Hematopoietic multipotent progenitor cell treated with erythropoietin and hydrocortisone succinate and interleukin-3 and kit ligand, for 8 days (in vitro differentiated cells): ENCODE results near the gene IFNA2.
"Not testable (repeated sequence)": the region's sequence is repeated elsewhere in the genome, so short reads cannot be mapped to it uniquely, and the experiment has no call there.

ENCODE experiments used
- DNase-seq: peaks from one replicate; pipeline ENCODE4 v3.0.0-alpha.2; 2015

Gene IFNA2

DNA sequence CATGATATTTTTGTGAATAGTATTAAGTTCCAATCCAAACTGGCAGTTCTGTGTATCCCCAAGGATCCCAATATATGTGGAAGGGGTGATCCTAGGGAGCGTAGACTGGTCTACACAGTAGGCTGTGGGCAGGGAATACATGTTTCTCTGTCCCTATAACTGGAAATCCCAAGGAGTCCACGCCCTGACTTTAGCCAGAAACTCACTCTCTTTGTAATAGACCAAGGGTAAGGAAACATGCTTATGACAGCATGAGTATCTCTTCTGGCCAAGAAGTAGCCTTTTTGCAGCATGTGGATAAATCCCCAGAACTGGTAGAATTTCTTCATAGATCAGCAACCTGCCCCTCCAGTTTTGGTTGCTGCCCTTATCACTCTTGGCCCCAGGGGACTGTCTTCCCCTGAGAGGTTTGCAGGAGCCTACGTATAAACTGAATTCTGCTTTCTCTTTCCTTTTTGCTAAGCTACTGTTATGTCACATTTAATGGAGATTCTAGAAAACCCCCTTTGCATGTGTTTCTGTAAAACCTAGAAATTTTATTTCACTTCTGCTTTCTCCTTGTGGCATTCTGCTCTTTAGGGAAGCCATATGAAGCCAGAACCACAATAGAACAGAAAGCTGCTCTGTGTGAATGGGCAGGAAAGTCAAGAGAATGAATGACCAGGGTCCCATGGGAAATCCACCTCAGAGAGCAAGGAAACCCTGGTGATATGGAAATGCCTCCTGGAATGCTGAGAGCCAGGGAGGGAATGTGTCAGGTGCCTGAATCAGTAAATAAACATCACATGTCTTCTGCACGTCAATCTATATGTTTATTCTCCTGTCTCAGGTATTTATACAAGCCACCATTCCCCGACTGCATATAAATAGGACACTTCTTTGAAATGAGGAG lies 3.5 kb downstream of the IFNA2 start:
- no peak for DNase-seq

DNA sequence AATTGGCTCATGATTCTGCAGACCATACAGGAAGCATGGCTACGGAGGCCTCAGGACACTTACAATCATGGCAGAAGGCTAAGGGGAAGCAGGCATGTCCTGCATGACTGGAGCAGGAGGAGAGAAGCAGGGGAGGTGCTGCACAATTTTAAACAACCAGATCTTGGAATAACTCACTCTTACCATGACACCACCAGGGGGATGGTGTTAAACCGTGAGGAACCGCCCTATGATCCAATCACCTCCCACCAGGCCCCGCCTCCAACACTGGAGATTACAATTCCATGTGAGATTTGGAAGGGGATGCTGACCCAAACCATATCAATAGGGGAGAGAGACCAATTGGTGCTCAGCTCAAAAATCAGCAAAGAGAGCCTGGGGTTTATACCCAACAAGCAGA lies 13.7 kb downstream of the IFNA2 start:
- not testable (repeated sequence) for DNase-seq

DNA sequence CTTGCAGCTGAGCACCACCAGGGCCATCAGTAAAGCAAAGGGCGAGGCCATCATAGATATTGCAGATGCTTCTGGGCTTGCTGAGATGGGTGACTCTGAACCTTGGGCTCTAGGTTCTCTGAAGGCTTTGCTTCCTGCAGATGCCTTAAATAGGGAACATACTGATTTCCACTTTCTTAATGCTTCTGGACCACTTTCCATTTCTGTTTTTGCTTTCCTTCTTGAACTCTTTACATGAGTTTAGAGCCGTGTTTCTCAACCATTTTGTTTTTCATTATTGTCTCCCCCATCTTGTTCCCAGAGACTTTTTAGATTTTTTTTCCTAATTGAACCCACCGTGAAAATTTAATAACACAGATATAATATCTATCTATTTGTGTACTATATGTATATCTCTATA lies 17.2 kb downstream of the IFNA2 start, which contains the start of gene IFNA13:
IFNA13 (minus strand) TSS at position 101 of the 400 bp plus-strand sequence; CDS start at position 54, 47 bp downstream.
- no peak for DNase-seq

DNA sequence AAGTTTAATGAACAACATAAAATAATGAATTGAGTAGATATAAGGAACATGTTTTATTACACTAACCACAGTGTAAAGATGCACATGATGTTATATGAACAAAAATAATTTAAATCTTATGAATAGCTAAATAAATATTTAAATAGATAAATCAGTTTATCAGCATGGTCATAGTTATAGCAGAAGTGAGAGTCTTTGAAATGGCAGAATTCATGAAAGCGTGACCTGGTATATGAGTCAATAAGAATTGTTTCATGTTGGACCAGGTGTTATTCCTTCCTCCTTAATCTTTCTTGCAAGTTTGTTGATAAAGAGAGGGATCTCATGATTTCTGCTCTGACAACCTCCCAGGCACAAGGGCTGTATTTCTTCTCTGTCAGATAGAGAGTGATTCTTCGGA lies 18.0 kb downstream of the IFNA2 start:
- not testable (repeated sequence) for DNase-seq

DNA sequence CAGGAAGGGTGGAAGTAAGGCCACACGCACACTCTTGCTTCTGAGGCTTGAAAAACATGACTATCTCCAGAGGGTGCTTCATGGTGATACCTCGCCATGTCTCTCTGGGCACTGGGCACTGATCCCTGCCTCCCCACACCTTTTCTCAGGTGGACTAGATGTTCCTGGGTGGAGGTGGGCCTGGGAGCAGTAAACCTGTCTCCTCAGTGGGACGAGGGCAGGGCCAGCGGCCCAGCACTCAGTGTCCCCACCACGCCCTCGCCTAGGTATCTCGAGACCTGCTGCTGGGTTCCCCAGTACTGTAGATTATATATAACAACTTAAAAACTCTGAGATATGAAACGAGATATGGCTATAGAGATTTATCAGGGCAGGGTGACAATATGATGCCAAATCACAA lies 22.9 kb downstream of the IFNA2 start:
- no peak for DNase-seq

DNA sequence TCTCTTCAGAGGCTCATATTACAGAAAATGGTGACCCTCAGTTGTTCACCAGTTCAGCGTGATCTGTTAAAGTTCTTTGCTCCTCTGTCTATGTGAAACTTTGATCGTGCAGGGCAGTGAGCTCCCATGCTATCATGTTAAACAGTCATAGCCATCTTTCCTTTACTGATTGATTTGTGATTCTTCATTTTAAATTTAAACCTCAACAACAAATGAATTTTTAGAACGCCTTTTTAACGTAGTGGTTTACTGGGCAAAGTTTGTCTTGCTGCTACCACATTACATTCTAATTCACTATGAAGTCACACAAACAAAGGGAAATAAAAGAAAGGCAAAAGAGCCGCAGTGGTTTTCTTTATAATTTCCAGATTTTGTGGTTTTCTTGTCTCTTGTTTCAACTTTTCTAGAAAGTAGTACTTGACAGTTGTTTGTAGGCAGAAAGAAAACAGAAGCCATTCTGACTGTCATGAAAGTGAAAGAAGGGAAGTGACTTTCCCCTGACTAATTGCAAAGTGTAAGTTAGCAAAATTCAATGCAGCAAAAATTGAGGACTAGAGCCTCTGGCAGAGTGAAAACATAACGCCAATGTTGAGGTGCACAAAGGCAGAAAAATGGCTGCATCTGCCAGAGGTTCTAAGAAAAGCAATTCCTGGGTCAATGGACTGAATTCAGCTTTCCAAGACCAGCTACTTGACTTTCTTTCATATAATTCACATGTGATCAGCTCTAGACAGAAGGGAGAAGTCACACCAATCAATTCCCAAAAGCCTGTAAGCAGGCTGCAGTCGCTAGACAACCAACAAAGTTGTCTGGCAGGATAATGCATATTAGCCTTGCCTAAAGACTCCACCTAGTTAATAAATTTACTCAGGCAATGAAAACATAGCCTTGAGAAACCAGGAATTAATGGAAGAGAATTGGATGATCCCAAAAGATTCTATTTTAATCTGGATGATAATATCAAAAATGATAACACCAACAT lies 27.4 kb downstream of the IFNA2 start:
- DNase-seq = no peak

DNA sequence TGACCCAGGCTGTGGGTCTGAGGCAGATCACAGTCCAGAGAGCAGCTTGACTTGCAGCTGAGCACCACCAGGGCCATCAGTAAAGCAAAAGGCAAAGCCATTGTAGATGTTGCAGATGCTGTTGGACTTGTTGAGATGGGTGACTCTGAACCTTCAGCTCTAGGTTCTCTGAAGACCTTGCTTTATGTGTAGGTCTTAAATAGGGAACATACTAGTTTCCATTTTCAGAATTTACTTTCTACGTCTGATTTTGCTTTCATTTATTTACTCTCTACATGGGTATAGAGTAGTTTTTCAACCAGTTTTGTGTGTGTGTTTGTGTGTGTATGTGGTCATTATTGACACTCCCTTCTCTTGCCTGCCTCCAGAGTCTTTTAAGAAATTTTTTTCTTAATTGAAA lies 34.4 kb downstream of the IFNA2 start, which contains the start of gene IFNA6:
IFNA6 (minus strand) TSS at position 101 of the 400 bp plus-strand sequence; CDS start at position 101, 0 bp downstream.
- no peak for DNase-seq

DNA sequence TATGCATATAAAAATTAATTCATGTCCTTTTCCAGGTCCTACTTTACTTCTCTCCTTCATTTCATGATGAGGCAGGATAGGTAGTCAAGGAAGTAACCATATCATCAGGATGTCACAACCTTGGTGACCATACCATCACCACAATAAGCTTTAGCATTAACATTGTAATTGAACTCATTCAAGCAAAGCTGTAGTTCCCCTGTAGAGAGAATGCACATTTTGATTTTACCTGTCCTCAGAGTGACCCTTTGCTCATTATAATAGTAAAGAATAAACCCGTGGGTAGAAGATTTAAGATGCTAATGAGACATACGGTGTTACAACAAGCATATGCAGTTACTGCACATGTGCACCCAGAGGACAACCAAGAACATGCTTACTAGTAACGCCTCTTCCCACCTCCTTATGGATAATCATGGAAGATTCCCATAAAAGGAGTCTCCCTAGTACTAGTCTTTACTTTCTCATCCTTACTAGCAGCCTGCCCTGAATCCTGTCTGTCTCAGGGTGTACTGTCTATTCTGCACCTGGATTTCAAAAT lies 36.7 kb downstream of the IFNA2 start:
- no peak for DNase-seq

DNA sequence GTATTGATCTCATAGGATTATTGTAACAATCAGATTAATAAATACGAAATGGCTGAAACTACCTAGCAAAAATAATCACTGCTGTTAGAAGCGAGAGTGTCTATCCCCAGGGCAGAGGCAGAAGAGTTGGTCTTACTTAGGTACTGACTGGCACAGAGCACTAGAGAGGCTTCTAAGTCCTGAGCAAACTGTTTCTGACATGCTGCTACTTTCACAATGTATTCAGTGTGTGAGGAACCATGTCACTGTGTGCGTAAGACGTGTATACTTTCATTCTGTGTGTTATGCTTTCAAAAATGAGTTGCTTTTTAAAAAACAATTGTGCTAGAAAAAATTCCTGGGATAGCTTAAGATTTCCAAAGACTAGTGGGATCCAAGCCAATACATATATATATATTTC lies 44.5 kb downstream of the IFNA2 start:
- DNase-seq = no peak

DNA sequence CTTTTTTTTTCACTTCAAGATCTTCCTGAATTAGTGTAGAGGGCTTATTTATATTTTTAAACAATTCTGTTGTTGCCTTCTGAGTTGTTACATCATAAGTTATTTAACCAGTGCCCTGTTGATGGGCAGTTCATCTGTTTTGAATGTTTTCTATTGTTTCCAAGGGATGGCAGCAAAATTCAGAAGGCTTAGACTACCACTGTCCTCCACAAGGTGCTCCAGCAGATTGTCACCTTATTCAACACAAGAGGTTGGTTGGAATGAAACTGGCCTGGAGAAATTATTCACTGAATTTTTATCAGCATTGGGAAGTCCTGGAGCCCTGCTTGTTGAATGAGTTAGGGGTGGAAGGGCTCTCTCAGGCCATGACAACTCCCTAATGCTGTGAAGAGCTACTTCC lies 48.7 kb downstream of the IFNA2 start:
- peak; percentile 18 for DNase-seq

DNA sequence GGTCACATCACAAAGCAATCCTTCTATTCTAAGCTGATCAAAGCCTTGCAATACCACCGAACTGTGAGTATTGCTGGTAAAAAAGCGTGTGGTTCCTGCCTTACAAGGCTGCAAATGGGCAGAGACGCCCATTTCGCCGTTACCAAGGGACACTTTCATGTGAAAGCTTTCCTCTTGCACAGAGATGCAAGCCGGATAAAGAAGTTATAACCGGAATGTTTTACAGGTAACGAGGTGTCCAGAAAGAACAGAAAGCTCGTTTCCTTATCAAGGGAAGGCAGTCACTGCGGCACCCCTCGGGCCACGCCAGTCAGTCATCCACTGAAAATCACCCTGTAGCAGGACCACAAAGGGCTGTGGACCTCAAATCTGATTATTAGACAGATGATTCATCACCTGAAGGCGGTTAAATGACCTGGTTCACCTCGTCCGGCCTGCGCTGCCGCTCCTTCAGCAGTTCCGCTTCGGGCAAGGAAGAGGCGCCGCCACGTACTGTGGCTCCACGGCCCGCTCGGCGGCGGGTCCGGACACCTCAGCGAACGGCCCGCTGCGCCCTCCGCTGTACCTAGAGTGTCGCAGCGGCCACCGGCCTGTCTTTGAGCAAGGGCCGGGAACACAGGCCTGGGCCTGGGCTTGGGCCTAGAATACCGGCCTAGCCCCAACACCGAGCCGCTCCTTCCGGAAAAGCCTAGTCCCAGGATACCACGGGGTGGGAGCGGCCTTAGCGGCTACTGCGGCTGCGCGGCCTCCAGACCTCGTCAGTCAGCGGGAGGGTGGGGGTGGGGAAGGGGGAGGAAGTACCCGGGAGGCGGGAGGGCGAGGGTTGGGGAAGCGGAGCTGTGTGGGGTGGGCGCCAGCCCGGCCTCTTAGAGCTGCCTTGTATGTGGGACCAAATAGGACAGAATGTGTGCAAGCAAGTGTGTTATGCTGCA lies 50.2 kb downstream of the IFNA2 start, which contains the start of gene KLHL9:
KLHL9 (minus strand) TSS at position 704 of the 932 bp plus-strand sequence; CDS start at position 159, 545 bp downstream.
- DNase-seq = peak; percentile 91
